Measurements from ENCODE around the gene ITGA4. TPM values are rescaled to one million over a fixed set of nuclear protein-coding genes. Genes with fewer than 3 reads are reported as not detected.

The ITGA4 gene
- total and polyA plus RNA-seq, 8 donors: 0.45 to 48.4 (median 8.5) TPM

DNA sequence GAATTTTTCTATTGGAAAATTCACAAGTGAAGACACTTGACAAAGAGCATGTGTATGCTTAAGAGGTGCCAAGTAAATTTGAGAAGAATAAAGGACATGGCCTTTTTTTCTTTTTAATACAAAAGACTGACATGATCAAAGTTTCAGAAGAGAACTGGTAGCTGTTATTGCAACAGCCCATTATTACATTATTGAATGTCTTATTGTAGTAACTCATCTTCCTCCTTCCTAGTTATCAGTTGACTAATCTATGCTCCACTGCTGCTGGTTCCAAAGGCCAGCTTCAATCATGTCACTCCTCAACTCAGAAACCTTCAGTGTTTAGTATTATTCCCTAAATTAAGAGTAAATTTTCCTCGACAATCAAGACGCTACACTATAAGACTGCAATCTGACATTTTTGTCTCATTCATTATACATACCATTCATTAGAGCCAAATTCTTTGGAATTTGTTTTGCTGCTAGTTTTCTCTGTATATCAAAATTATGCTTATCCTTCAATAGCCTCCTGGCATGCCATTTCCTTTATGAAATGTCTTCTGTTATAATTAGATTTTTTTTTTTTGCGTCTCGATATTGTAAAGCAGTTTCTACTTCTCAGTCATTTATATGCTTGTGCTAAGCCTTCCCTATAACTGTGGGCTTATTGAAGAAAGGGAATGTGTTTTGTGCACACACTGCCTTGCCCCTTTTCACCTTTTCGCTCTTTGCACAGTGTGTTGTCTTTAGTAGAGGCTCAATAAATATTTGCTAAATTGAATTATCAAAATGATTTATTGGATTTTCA is 27.9 kb downstream of the ITGA4 start:
- 46 to 59% (median 54%) methylated on average over 5 of the region's 5 CpGs for WGBS, 5 donors
- no peak overlapping the region for H3K4me3 ChIP-seq
- H3K9me3 ChIP-seq: no peaks in the 10 kb centered on the region
- H3K4me1 ChIP-seq: no peaks in the 10 kb centered on the region
- H3K36me3 ChIP-seq: peaks cover 0 to 4% (median 0%) of the 10 kb centered on the region in 4 donors
- TF ChIP-seq EP300 (IDR thresholded peaks at IDR 0.05) (no peak), POLR2A (IDR thresholded peaks at IDR 0.05) (no peak), POLR2AphosphoS5 (IDR thresholded peaks at IDR 0.05) (no peak)
- TF ChIP-seq, protein P1, sequence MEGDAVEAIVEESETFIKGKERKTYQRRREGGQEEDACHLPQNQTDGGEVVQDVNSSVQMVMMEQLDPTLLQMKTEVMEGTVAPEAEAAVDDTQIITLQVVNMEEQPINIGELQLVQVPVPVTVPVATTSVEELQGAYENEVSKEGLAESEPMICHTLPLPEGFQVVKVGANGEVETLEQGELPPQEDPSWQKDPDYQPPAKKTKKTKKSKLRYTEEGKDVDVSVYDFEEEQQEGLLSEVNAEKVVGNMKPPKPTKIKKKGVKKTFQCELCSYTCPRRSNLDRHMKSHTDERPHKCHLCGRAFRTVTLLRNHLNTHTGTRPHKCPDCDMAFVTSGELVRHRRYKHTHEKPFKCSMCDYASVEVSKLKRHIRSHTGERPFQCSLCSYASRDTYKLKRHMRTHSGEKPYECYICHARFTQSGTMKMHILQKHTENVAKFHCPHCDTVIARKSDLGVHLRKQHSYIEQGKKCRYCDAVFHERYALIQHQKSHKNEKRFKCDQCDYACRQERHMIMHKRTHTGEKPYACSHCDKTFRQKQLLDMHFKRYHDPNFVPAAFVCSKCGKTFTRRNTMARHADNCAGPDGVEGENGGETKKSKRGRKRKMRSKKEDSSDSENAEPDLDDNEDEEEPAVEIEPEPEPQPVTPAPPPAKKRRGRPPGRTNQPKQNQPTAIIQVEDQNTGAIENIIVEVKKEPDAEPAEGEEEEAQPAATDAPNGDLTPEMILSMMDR (IDR thresholded peaks at IDR 0.05): no peak
- DNase-seq: no peak
- H3K27ac ChIP-seq: no peak overlapping the region
- H3K27me3 ChIP-seq: no peaks in the 10 kb centered on the region
- intact Hi-C loops (cut with DNase I; ENCODE audit: low total_unique reads): no loop called here

DNA sequence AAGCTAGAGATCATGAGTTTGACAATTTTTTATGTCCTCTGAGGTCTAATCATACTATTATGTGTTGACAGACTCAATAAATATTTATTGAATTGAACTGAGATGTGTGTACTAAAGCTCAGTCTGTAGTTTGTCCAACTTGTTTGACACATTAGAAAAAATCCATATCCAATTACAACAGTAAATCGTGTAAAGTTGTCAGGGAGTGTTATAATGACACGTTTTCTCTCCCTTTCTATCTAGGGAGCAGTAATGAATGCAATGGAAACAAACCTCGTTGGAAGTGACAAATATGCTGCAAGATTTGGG is 28.4 kb downstream of the ITGA4 start:
- no peak overlapping the region for H3K27ac ChIP-seq
- no peak for TF ChIP-seq POLR2A (IDR thresholded peaks at IDR 0.05)
- TF ChIP-seq, protein P1 (IDR thresholded peaks at IDR 0.05): no peak
- TF ChIP-seq EP300 (IDR thresholded peaks at IDR 0.05): no peak
- no peak for TF ChIP-seq POLR2AphosphoS5 (IDR thresholded peaks at IDR 0.05)
- WGBS, 5 donors: 15 to 47% (median 36%) methylated on average over 3 of the region's 3 CpGs
- H3K27me3 ChIP-seq: no peaks in the 10 kb centered on the region
- intact Hi-C loops (cut with DNase I; ENCODE audit: low total_unique reads): no loop called here
- H3K36me3 ChIP-seq: peaks cover 0 to 4% (median 0%) of the 10 kb centered on the region in 4 donors
- no peak overlapping the region for H3K4me3 ChIP-seq
- no peaks in the 10 kb centered on the region for H3K4me1 ChIP-seq
- no peak for DNase-seq
- no peaks in the 10 kb centered on the region for H3K9me3 ChIP-seq

DNA sequence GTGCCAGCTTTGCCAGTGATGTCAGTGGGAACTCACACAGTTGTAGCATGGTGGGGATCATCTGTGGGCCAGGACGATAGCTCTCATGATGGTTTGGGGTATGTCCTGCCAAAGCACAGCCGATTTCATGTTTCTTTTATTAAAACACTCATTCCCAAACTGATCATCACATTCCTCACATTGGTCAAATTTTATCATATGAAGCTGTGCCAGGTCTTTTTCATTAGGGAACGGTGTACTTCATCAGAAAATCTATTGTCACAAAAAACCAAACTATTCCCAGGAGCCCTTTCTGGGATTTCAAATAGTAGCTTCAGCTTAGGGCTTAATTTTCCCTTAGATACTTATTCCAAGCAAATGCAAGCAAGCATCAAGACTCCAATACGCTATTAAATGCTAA is 42.0 kb downstream of the ITGA4 start:
- TF ChIP-seq POLR2AphosphoS5 (IDR thresholded peaks at IDR 0.05) (no peak), POLR2A (IDR thresholded peaks at IDR 0.05) (no peak), EP300 (IDR thresholded peaks at IDR 0.05) (no peak)
- TF ChIP-seq, protein P1 (IDR thresholded peaks at IDR 0.05): no peak
- H3K27me3 ChIP-seq: no peaks in the 10 kb centered on the region
- no peak overlapping the region for H3K4me3 ChIP-seq
- H3K27ac ChIP-seq: no peak overlapping the region
- WGBS, 5 donors: 78 to 86% (median 84%) methylated on average over 4 of the region's 4 CpGs
- H3K36me3 ChIP-seq: peaks cover 0 to 31% (median 9%) of the 10 kb centered on the region in 4 donors
- no peak for DNase-seq
- H3K4me1 ChIP-seq: no peaks in the 10 kb centered on the region
- no peaks in the 10 kb centered on the region for H3K9me3 ChIP-seq
- intact Hi-C loops (cut with DNase I; ENCODE audit: low total_unique reads): no loop called here

DNA sequence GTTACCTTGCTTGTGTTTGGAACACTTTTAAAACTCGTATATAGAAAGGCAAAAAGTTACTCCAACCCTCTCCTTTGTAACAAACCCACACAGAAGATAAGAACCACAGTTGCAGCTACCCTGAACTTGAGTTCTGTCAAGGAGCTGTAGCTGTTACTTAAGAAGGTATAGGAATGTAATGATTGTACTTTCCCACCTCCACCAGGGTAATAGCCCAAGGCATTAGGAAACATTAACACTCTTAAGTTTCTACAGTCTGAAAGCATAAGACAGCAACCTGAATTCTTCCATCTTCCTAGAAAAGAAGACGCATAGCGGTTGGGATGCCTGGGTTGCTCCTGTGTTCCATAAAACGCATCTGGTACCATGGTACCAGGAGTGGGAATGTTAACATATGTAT is 43.0 kb downstream of the ITGA4 start:
- DNase-seq: no peak
- 83 to 92% (median 89%) methylated on average over 4 of the region's 4 CpGs for WGBS, 5 donors
- TF ChIP-seq, protein P1 (IDR thresholded peaks at IDR 0.05): no peak
- TF ChIP-seq POLR2AphosphoS5 (IDR thresholded peaks at IDR 0.05): no peak
- Histone ChIP-seq H3K4me3 (no peak overlapping the region), H3K27ac (no peak overlapping the region), H3K36me3 (peaks cover 0 to 30% (median 9%) of the 10 kb centered on the region in 4 donors), H3K4me1 (no peaks in the 10 kb centered on the region), H3K27me3 (no peaks in the 10 kb centered on the region), H3K9me3 (no peaks in the 10 kb centered on the region)
- intact Hi-C loops (cut with DNase I; ENCODE audit: low total_unique reads): no loop called here

Data from stomach (tissue), 9 donors.